ENCODE results near the gene WDR70.
A peak's percentile ranks its signal among the peaks of the same experiment; 100 is the strongest.

Gene WDR70

DNA sequence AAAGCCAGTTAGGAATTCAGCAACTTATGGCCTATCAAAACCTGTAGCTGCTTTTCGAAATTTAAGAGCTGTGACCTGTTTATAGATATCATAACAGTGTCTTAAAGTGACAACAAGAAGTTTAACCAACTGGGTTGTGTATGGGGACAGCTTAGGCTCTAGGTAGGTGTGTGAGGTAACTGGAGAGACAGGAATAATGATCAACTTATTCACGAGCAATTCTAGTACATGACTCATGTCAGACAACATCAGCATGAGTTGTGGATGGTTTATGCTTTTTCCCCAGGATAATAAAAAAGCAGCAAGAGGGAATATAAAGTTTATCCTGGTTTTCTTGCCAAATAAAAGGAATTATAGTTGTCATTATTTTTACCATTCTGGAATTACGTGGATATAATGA, 372.1 kb downstream of the WDR70 start:
- TF ChIP-seq, protein P1, sequence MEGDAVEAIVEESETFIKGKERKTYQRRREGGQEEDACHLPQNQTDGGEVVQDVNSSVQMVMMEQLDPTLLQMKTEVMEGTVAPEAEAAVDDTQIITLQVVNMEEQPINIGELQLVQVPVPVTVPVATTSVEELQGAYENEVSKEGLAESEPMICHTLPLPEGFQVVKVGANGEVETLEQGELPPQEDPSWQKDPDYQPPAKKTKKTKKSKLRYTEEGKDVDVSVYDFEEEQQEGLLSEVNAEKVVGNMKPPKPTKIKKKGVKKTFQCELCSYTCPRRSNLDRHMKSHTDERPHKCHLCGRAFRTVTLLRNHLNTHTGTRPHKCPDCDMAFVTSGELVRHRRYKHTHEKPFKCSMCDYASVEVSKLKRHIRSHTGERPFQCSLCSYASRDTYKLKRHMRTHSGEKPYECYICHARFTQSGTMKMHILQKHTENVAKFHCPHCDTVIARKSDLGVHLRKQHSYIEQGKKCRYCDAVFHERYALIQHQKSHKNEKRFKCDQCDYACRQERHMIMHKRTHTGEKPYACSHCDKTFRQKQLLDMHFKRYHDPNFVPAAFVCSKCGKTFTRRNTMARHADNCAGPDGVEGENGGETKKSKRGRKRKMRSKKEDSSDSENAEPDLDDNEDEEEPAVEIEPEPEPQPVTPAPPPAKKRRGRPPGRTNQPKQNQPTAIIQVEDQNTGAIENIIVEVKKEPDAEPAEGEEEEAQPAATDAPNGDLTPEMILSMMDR (IDR thresholded peaks at IDR 0.05; ENCODE audit: control insufficient read depth, extremely low read depth, insufficient read depth): no peak
- no peak for DNase-seq (ENCODE audit: low read depth)

DNA sequence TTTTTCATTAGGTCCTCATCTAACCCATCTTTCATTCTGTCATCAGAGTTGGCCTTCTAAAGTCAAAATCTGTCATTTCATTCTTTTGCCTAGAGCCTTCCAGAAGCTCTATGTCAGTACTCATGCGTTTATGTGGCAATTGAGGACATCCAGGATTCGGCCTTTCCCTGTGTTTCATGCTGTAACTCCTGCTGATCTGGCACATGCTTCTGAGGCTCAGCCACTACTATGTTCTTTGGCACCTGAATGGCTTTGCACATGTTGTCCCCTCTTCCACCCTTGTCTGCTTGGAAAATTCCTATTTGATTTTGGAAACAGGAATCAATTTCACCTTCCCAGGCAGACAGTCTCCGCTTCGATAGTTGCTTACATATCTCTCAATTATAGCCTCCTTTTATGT, 375.9 kb downstream of the WDR70 start:
- TF ChIP-seq, protein P1 (IDR thresholded peaks at IDR 0.05; ENCODE audit: control insufficient read depth, extremely low read depth, insufficient read depth): no peak
- no peak for DNase-seq (ENCODE audit: low read depth)
- no peak overlapping the region for H3K4me3 ChIP-seq (ENCODE audit: low read depth, low read length)

More for the DNA sequence above, 372.1 kb downstream of the WDR70 start:
- H3K4me3 ChIP-seq (ENCODE audit: low read depth, low read length): no peak overlapping the region

DNA sequence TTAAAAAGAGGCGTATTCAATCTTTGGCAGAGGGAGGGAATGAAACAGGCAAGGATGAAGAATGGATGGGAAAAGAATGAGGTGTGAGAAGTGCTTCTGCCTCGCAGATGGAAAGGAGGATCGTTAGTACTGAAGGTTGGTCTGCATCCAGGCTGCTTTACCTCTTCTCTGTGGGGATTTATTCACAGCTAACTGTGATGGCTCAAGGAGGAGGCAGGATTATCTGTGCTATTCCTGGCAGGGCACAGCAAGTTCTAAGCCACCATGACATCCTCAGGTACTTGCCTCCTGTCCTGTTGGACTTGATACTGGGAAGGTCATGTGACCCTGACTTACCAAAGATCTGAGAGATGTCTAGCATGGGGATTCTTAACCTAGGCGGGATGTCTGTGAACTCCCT, 376.5 kb downstream of the WDR70 start:
- DNase-seq (ENCODE audit: low read depth): no peak
- H3K4me3 ChIP-seq (ENCODE audit: low read depth, low read length): no peak overlapping the region
- TF ChIP-seq, protein P1 (IDR thresholded peaks at IDR 0.05; ENCODE audit: control insufficient read depth, extremely low read depth, insufficient read depth): no peak

DNA sequence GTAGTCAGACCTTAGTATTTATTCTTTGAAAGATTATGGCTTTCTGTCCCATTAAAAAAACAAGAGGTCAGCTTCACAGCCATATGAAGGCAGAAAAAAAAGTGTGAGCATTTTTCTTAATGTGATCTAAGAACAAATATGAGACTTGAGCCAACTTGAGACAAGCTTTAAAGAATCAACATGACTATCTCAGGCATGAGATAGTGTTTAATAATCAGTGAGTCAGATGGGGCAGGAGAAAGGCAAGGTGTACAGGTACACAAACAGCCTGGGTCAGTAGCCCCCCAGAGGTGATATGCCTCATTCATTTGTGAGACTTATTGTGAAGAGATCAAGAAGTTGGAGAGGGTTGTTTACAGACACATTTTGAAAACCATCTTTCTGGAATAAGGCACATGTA, 377.1 kb downstream of the WDR70 start:
- TF ChIP-seq, protein P1 (IDR thresholded peaks at IDR 0.05; ENCODE audit: control insufficient read depth, extremely low read depth, insufficient read depth): no peak
- peak; percentile 41 for DNase-seq (ENCODE audit: low read depth)

DNA sequence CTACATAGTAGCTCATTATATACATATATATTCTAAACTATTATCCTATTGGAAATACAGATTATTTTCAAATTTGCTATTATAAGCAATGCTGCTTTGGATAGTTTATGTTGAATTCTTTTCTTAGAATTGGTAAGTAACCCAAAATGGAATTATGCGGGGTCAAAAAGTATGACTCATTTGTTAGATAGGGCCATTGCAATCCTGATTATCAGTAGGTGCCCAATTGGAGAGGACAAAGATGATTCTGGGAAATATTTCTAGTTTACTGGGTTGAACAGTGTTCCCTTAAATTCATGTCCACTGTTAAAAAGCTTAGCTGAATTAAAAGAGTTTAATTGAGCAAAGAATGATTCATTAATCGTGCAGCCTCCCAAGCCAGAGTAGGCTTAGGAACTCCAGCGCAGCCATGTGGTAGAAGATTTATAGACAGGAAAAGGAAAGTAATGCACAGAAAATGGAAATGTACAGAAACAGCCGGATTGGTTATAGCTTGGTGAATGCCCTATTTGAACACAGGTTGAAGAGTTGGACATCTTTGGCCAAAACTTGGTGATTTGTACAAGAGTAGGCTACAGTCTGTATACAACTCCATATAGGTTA, 379.0 kb downstream of the WDR70 start:
- TF ChIP-seq, protein P1 (IDR thresholded peaks at IDR 0.05; ENCODE audit: control insufficient read depth, extremely low read depth, insufficient read depth): peak; percentile 35; the same call in 1 of the 2 replicates
- DNase-seq (ENCODE audit: low read depth): no peak
- H3K4me3 ChIP-seq (ENCODE audit: low read depth, low read length): no peak overlapping the region

More for the DNA sequence above, 377.1 kb downstream of the WDR70 start:
- H3K4me3 ChIP-seq (ENCODE audit: low read depth, low read length): no peak overlapping the region

DNA sequence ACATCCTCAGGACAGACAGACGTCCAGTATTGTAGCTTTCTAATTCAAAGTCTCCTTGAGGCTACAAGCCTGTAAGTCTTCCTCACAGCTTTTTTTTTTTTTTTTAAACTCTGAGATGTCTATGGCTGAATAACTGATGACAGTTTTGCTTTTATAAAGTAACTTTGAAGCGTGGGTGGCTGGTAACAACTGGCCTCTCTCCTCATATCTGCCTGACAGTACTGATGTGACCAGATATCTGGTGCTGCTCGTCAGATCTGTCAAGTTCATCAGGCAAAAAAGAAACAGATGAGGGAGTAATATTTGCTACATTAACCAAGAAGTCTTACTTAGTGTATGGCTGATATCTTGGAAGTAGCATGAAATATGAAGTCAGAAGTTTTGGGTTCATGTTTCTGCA, 388.1 kb downstream of the WDR70 start:
- no peak for DNase-seq (ENCODE audit: low read depth)
- TF ChIP-seq, protein P1 (IDR thresholded peaks at IDR 0.05; ENCODE audit: control insufficient read depth, extremely low read depth, insufficient read depth): no peak
- no peak overlapping the region for H3K4me3 ChIP-seq (ENCODE audit: low read depth, low read length)

DNA sequence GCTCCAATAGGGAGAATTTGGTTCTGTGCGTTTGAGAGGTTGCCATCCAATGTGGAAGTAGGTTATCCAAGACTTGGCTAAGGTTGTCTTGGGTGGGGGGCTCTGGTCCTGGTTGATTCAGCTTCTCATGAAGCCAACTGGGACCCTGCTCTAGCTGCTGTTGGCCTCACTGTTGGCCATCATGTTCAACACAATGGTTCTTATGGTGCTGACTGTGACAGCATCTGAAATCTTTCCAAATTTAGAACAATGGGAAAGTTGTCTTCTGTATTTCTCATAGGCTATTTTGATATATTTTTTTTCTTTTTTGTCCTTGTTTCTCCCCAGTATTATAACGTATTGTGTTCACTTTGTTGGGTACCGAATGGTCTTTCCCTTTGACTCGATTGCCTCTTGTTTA, 388.8 kb downstream of the WDR70 start:
- DNase-seq (ENCODE audit: low read depth): no peak
- TF ChIP-seq, protein P1 (IDR thresholded peaks at IDR 0.05; ENCODE audit: control insufficient read depth, extremely low read depth, insufficient read depth): no peak
- no peak overlapping the region for H3K4me3 ChIP-seq (ENCODE audit: low read depth, low read length)
